ENCODE data around the gene HSPB7. TPM values are rescaled to one million over a fixed set of nuclear protein-coding genes. Genes with fewer than 3 reads are reported as not detected.
"Not testable (repeated sequence)": the region's sequence is repeated elsewhere in the genome, so short reads cannot be mapped to it uniquely, and the experiment has no call there.

HSPB7 gene
- total and polyA plus RNA-seq, 10 donors, result 0.60 to 8.1 (median 2.4) TPM

GRCh38 chr1:16038620-16038912 is 20.7 kb upstream of the HSPB7 start:
- no peak for DNase-seq
- no peak overlapping the region for H3K27ac ChIP-seq
- intact Hi-C loops (cut with DNase I; ENCODE audit: low total_unique reads), result no loop called here
- TF ChIP-seq, protein P1, sequence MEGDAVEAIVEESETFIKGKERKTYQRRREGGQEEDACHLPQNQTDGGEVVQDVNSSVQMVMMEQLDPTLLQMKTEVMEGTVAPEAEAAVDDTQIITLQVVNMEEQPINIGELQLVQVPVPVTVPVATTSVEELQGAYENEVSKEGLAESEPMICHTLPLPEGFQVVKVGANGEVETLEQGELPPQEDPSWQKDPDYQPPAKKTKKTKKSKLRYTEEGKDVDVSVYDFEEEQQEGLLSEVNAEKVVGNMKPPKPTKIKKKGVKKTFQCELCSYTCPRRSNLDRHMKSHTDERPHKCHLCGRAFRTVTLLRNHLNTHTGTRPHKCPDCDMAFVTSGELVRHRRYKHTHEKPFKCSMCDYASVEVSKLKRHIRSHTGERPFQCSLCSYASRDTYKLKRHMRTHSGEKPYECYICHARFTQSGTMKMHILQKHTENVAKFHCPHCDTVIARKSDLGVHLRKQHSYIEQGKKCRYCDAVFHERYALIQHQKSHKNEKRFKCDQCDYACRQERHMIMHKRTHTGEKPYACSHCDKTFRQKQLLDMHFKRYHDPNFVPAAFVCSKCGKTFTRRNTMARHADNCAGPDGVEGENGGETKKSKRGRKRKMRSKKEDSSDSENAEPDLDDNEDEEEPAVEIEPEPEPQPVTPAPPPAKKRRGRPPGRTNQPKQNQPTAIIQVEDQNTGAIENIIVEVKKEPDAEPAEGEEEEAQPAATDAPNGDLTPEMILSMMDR (IDR thresholded peaks at IDR 0.05 in 8 of 11, conservative IDR thresholded peaks at IDR 0.05 in 3 of 11), result no peak
- TF ChIP-seq POLR2AphosphoS5 (IDR thresholded peaks at IDR 0.05) (no peak), POLR2A (IDR thresholded peaks at IDR 0.05) (no peak)
- 67 to 88% (median 80%) methylated on average over 1 to 4 of the region's 4 CpGs for WGBS, 5 donors
- H3K4me1 ChIP-seq, result no peaks in the 10 kb centered on the region
- peaks cover 0 to 4% (median 0%) of the 10 kb centered on the region in 7 donors for H3K27me3 ChIP-seq (replicated peaks in 1 of 7)
- H3K36me3 ChIP-seq, result no peaks in the 10 kb centered on the region
- no peaks in the 10 kb centered on the region for H3K9me3 ChIP-seq
- H3K4me3 ChIP-seq, result no peak overlapping the region

- intact Hi-C loops (cut with DNase I; ENCODE audit: low total_unique reads); H3K4me1 ChIP-seq: not testable (repeated sequence)
These were observed 18.6 kb upstream of the HSPB7 start for GRCh38 chr1:16036461-16036860.

GRCh38 chr1:16033103-16033632 is 15.3 kb upstream of the HSPB7 start:
- H3K27ac ChIP-seq; DNase-seq; H3K4me3 ChIP-seq; H3K9me3 ChIP-seq; H3K36me3 ChIP-seq; H3K4me1 ChIP-seq; intact Hi-C loops (cut with DNase I; ENCODE audit: low total_unique reads): not testable (repeated sequence)
- WGBS, 5 donors, result 52 to 62% (median 61%) methylated on average over 7 of the region's 7 CpGs
- TF ChIP-seq, protein P1 (IDR thresholded peaks at IDR 0.05 in 8 of 11, conservative IDR thresholded peaks at IDR 0.05 in 3 of 11), result peak in 1 of 11 experiments; percentile 8
- peaks cover 0 to 28% (median 15%) of the 10 kb centered on the region in 7 donors for H3K27me3 ChIP-seq (replicated peaks in 1 of 7)

More at GRCh38 chr1:16036461-16036860, 18.6 kb upstream of the HSPB7 start:
- not testable (repeated sequence) for H3K9me3 ChIP-seq; H3K27ac ChIP-seq; H3K4me3 ChIP-seq; H3K36me3 ChIP-seq; DNase-seq; H3K27me3 ChIP-seq (replicated peaks in 1 of 7)
- WGBS, 5 donors, result 81 to 93% (median 88%) methylated on average over 6 to 11 of the region's 11 CpGs

DNA sequence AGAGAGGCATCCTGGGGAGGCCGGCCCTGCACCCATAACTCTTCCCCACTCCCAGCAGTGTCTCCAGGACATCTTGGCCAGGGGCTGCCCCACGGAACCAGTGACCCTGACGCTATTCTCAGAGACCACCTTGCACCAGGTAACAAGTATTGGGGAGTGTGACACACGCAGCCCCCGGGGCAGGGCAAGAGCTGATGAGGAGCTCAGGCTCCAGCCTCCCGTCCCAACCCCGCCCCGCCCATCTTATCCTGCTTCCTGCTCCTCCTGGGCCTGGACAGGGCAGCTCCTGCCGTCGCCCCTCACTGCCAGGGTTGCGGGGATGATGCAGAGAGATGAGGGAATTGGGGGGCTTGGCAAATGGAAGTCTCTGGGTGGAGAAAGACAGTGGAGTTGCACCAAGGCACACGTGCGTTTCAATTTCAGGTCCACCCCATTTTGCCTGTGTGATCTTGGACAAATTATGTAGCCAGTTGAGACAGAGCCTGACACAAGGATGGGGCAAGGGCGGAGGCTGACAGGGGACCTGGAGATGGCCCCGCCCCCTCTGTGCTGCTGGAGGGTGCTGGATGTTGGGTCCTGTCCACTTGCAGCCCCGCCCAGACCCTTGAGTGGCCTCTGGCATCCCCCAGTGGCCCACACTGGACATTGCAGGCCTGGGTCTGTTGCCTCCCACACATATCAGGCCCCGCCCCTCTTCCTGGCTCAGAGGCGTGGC is 14.7 kb upstream of the HSPB7 start:
- WGBS, 5 donors, result 44 to 60% (median 56%) methylated on average over 17 to 18 of the region's 18 CpGs
- TF ChIP-seq, protein P1 (IDR thresholded peaks at IDR 0.05 in 8 of 11, conservative IDR thresholded peaks at IDR 0.05 in 3 of 11), result peak; percentile 68 to 92 (median 87)
- TF ChIP-seq POLR2AphosphoS5 (IDR thresholded peaks at IDR 0.05) (peak; percentile 7 to 25 (median 21)), POLR2A (IDR thresholded peaks at IDR 0.05) (no peak)

More for the DNA sequence above, 14.7 kb upstream of the HSPB7 start:
- Histone ChIP-seq H3K4me3 (no peak overlapping the region), H3K36me3 (no peaks in the 10 kb centered on the region), H3K4me1 (peaks cover 0 to 8% (median 3%) of the 10 kb centered on the region in 6 donors), H3K27me3 (replicated peaks in 1 of 7) (peaks cover 0 to 33% (median 15%) of the 10 kb centered on the region in 7 donors), H3K27ac (no peak overlapping the region), H3K9me3 (no peaks in the 10 kb centered on the region)
- intact Hi-C loops (cut with DNase I; ENCODE audit: low total_unique reads), result no loop called here
- peak; percentile 86 for DNase-seq

Measured in spleen (tissue), 11 donors.